22Rv1 (cell line): ENCODE results near the gene CCDC196.

Source experiments
- H3K27ac ChIP-seq: fragments of 450-650 bp; 2 replicates; pipeline ENCODE4 v1.5.1; 2017
- ZFX ChIP-seq: fragments of 450-650 bp; IDR thresholded peaks from 2 replicates; pipeline ENCODE4 v1.6.1; 2017; ENCODE audit warnings: antibody characterized with exemption, borderline replicate concordance
- TF ChIP-seq, protein P1 (sequence below): fragments of 450-650 bp; IDR thresholded peaks from 2 replicates; pipeline ENCODE4 v1.5.1; 2017; ENCODE audit warnings: mild to moderate bottlenecking

CCDC196 gene, protein sequence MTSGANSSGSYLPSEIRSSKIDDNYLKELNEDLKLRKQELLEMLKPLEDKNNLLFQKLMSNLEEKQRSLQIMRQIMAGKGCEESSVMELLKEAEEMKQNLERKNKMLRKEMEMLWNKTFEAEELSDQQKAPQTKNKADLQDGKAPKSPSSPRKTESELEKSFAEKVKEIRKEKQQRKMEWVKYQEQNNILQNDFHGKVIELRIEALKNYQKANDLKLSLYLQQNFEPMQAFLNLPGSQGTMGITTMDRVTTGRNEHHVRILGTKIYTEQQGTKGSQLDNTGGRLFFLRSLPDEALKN

DNA sequence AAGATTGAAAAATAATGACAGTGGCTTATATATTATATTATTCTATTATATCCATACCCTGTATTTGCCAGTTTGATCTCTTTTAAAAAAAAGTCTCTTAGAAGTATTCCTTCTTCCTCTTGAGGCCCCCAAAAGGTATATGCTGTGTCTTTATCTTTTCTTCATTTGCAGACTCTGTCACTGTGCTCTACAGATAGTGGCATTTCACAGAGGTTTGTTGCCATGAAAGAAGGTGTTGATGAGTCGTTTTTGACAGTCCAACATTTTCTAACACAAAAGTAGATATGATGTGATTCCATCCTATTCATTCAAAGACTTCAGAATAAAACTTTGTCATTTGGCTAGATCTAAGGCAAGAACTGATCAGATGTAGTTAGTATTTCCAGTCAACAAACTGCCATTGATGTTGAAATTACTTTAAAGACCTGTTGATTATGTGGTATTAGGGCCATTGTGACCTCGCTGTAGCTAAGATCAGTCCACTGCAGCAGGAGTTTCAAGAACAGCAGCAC, at the start of gene CCDC196:
TSS of gene CCDC196 (plus strand) at position 462 of the 512 bp plus-strand sequence. CDS start 132 bp downstream, outside the sequence.
- no peak within 1 kb of the TSS for H3K27ac ChIP-seq
- TF ChIP-seq ZFX: no peak
- TF ChIP-seq, protein P1, sequence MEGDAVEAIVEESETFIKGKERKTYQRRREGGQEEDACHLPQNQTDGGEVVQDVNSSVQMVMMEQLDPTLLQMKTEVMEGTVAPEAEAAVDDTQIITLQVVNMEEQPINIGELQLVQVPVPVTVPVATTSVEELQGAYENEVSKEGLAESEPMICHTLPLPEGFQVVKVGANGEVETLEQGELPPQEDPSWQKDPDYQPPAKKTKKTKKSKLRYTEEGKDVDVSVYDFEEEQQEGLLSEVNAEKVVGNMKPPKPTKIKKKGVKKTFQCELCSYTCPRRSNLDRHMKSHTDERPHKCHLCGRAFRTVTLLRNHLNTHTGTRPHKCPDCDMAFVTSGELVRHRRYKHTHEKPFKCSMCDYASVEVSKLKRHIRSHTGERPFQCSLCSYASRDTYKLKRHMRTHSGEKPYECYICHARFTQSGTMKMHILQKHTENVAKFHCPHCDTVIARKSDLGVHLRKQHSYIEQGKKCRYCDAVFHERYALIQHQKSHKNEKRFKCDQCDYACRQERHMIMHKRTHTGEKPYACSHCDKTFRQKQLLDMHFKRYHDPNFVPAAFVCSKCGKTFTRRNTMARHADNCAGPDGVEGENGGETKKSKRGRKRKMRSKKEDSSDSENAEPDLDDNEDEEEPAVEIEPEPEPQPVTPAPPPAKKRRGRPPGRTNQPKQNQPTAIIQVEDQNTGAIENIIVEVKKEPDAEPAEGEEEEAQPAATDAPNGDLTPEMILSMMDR: no peak

DNA sequence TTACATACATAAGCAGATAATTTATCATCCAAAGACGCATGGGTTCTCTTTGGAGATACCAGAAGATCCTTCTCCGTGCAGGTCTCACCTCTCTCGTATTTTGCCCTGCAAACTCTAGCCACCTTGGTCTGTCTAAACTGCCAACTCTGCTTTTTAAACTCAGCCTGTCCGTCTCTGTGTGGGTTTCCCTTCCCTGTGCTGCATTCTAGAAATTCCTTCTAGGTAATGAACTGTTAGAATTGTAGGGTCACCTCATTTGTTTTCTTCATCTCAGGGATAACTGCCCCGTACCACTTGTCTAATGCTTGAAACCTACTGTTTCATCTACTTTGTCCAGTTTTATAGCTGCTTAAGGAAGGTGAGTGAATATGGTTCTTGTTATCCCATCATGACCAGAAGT, 45.4 kb upstream of the CCDC196 start:
- no peak overlapping the region for H3K27ac ChIP-seq
- TF ChIP-seq, protein P1: no peak
- no peak for TF ChIP-seq ZFX

DNA sequence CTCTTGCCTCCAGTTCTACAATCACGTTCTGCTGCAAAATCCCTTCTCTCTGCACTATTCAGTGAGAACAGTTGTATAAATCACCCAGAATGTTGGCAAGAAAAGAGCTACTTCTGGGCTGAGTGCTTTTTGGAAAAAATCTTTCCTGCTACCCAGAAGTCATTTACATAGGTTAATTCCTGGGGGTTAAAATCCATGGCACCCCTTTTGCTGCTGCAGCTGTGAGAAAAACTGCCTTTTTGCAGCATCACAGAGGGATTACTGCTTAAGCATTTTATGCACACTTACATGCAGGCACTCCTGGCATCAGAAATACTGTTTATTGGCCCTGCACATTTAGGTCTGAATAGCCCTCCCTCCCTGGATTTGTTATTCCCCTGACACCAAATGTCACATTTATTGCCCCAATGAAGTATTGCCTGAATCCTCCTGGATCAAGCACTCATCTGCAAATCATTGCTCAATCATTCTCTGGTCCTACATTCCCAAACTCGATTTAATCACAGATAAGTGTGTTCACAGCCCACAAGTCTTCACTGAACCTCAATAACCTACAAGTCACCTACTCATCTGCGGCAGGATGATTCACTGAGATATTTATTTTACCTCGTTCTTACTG, 43.1 kb upstream of the CCDC196 start:
- no peak overlapping the region for H3K27ac ChIP-seq

DNA sequence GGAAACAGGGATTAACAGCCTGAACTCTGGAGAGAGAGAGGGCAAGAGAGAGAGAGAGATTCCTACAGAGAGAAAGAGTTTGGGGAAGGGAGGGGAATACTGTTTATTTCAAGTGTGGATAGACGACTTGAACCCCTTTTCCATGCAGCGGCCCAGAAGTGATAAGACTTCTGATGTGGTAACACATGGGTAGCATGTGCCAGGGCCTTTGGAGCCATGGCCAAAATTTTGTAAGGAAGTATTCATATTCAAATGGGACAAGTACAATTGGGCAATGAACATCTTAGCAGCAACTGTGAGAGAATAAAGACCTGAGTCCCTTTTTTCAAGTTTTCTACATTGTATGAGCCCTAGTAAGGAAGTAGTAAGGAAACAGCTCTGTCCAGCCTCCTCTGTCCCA, 42.4 kb upstream of the CCDC196 start:
- TF ChIP-seq ZFX: no peak
- TF ChIP-seq, protein P1: no peak
- H3K27ac ChIP-seq: no peak overlapping the region

More for the DNA sequence above, 43.1 kb upstream of the CCDC196 start:
- TF ChIP-seq, protein P1: no peak
- no peak for TF ChIP-seq ZFX

DNA sequence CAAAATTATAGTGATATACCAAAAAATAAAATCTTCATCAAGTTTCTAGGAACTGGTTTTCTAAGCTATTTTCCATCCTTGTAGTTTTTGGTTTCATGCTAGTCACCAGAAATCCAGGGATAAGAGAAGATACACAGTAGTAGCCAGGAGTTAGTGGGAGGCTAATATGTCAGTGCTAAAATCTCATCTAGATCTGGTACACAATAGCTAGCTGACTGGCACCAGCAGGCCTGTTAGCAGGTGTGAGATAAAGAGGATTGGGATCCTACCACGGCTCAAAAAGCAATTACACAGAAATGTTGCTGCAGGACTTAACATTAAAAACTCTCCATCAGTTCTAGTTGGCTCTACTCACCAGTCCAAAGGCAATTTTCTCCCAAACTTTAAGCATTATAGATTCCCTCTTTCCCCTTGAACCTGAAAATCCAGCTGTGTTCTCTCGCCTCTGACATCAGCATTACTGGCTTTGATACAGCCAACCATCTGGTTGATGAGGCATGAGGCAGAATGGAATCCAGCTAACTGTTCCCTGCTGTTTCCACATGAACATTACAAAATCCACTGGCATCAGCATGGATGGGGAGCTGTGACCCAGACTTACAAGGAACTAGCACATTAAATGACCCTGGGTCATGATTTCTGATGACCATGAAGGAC, 41.8 kb upstream of the CCDC196 start:
- TF ChIP-seq, protein P1: no peak
- TF ChIP-seq ZFX: no peak
- no peak overlapping the region for H3K27ac ChIP-seq

DNA sequence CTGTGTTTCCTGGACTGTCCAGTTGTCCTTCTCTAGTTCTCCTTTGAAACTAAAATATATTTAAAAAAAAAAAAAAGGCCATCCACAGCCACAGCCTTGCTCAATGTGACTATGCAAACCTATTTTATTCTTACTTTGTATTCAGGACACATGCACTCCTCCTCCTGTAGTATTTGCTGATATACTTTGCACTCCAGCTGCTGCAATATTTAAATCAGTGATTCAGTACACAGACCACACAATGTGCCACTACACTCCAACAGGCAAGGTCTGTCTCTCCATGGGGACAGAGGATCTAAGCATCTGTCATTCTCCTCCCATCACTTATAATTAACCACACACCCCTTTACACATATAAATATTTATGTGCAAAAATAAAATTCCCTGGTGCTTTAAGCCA, 40.2 kb upstream of the CCDC196 start:
- H3K27ac ChIP-seq: no peak overlapping the region
- no peak for TF ChIP-seq ZFX
- TF ChIP-seq, protein P1: no peak

DNA sequence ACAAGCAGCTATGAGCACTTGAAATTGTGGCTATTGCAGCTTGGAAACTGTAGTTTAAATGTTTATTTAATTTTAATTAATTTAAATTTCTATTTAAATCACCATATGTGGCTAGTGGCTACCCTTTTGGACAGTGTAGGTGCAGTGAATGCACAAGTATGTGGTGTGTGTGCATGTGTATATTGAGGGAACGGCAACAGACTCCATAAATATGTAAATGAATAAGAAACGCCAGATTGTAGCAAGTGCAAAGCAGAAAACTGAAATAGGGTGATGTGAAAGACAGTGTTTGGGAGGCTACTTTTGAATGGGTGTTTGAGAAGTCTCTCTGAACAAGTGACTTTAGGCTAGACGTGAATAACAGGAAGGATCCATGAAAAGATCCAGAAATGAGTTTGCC, 32.7 kb upstream of the CCDC196 start:
- TF ChIP-seq, protein P1: no peak
- TF ChIP-seq ZFX: no peak
- no peak overlapping the region for H3K27ac ChIP-seq
